GM12878 (cell line): ENCODE data around the gene PADI1. TPM values are rescaled to one million over a fixed set of nuclear protein-coding genes. Genes with fewer than 3 reads are reported as not detected.

ENCODE experiments used
- BCLAF1 ChIP-seq: fragments of 450-650 bp; IDR thresholded peaks from 2 replicates; pipeline ENCODE4 v1.6.1; 2017; ENCODE audit warnings: antibody characterized with exemption, mild to moderate bottlenecking, moderate library complexity
- FOXK2 ChIP-seq: fragments of 450-650 bp; IDR thresholded peaks from 2 replicates; pipeline ENCODE4 v1.6.1; 2017; ENCODE audit warnings: mild to moderate bottlenecking, moderate library complexity
- IRF4 ChIP-seq: IDR thresholded peaks from 2 replicates; pipeline ENCODE4 v1.6.1; 2011; ENCODE audit warnings: low read depth, low read length
- SIN3A ChIP-seq: IDR thresholded peaks from 2 replicates; pipeline ENCODE4 v1.6.1; 2012; ENCODE audit warnings: low read depth, low read length, improper control_type of control experiment
- SMAD1 ChIP-seq: fragments of 450-650 bp; IDR thresholded peaks from 2 replicates; pipeline ENCODE4 v1.6.1; 2018; ENCODE audit warnings: mild to moderate bottlenecking, low read depth; ENCODE audit not compliant: partially characterized antibody
- polyA plus RNA-seq, 11 experiments: library from polyadenylated mRNA; depleted of rRNA in 4 of 11; unstranded in 6 of 11; stranded (reverse) in 5 of 11; fragments of >200 nt; fragmentation: Nextera tagmentation in 4 of 11; fragmentation: Illumina TruSeq in 1 of 11; extraction: Ambion mirVana in 4 of 11; extraction: Trizol in 1 of 11; gene quantifications; 1 replicate in 1 of 11; 2 replicates in 10 of 11; pipeline versions ENCODE4 v1.2.1 to v1.2.3, GENCODE V29; 2011 to 2016; ENCODE audit warnings: inconsistent platforms in 2 of 11, missing spikeins in 2 of 11, low read depth in 1 of 11
- total RNA-seq, 4 experiments: library from RNA; depleted of rRNA in 3 of 4; stranded (reverse); fragments of >200 nt in 3 of 4; fragmentation: Illumina TruSeq in 1 of 4; extraction: Trizol in 1 of 4; gene quantifications; 2 replicates each; pipeline versions ENCODE4 v1.2.1 to v1.2.3, GENCODE V29; 2013 to 2021
- TF ChIP-seq, protein P1 (sequence below): fragments of 150-350 bp; IDR thresholded peaks from 2 replicates; pipeline ENCODE4 v1.6.1; 2016; ENCODE audit warnings: low read depth, low read length

The PADI1 gene
- total and polyA plus RNA-seq, 10 of the 15 experiments (the other 5 are each of a cell fraction or from before 2014, with no cell fraction given), result 0.05 TPM; not detected in 9

- TF ChIP-seq, protein P1, sequence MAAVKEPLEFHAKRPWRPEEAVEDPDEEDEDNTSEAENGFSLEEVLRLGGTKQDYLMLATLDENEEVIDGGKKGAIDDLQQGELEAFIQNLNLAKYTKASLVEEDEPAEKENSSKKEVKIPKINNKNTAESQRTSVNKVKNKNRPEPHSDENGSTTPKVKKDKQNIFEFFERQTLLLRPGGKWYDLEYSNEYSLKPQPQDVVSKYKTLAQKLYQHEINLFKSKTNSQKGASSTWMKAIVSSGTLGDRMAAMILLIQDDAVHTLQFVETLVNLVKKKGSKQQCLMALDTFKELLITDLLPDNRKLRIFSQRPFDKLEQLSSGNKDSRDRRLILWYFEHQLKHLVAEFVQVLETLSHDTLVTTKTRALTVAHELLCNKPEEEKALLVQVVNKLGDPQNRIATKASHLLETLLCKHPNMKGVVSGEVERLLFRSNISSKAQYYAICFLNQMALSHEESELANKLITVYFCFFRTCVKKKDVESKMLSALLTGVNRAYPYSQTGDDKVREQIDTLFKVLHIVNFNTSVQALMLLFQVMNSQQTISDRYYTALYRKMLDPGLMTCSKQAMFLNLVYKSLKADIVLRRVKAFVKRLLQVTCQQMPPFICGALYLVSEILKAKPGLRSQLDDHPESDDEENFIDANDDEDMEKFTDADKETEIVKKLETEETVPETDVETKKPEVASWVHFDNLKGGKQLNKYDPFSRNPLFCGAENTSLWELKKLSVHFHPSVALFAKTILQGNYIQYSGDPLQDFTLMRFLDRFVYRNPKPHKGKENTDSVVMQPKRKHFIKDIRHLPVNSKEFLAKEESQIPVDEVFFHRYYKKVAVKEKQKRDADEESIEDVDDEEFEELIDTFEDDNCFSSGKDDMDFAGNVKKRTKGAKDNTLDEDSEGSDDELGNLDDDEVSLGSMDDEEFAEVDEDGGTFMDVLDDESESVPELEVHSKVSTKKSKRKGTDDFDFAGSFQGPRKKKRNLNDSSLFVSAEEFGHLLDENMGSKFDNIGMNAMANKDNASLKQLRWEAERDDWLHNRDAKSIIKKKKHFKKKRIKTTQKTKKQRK, result no peak
- no peak for TF ChIP-seq IRF4
- no peak for TF ChIP-seq SIN3A
- TF ChIP-seq SMAD1, result no peak
- no peak for TF ChIP-seq FOXK2
- TF ChIP-seq BCLAF1, result no peak
Observed at GRCh38 chr1:17255336-17255735, 50.4 kb downstream of the PADI1 start (continued).
